Prostate gland (tissue), 2 donors: ENCODE measurements around the gene ZNF638. TPM values are rescaled to one million over a fixed set of nuclear protein-coding genes. Genes with fewer than 3 reads are reported as not detected.
"Not testable (repeated sequence)": the region's sequence is repeated elsewhere in the genome, so short reads cannot be mapped to it uniquely, and the experiment has no call there.

Experiments
- DNase-seq: peaks from one replicate; pipeline ENCODE4 v3.0.0-alpha.2; 2019; ENCODE audit warnings: low spot score
- H3K27ac ChIP-seq, 2 donors: fragments of 200-600 bp; sonication (generic); 2 replicates each; pipeline ENCODE4 v1.5.1; 2017 to 2019
- H3K27me3 ChIP-seq: fragments of 200-600 bp; sonication (generic); replicated peaks from 2 replicates; pipeline ENCODE4 v1.5.1; 2019; ENCODE audit not compliant: insufficient read depth
- H3K36me3 ChIP-seq, 2 donors: fragments of 200-600 bp; sonication (generic); 1 replicate in 1 of 2; 2 replicates in 1 of 2; pipeline versions ENCODE4 v1.5.1 to v1.8.1; 2017 to 2019
- H3K4me1 ChIP-seq: fragments of 200-600 bp; sonication (generic); replicated peaks from 2 replicates; pipeline ENCODE4 v1.5.1; 2019
- H3K4me3 ChIP-seq, 2 donors: fragments of 200-600 bp; sonication (generic); 2 replicates each; pipeline ENCODE4 v1.5.1; 2017 to 2019
- H3K9me3 ChIP-seq: fragments of 200-600 bp; sonication (generic); 2 replicates; pipeline ENCODE4 v1.5.1; 2017
- POLR2A ChIP-seq: fragments of 450-650 bp; IDR thresholded peaks from one replicate; pipeline ENCODE4 v1.6.1; 2016; ENCODE audit warnings: antibody characterized with exemption, mild to moderate bottlenecking
- POLR2AphosphoS5 ChIP-seq: sonication (generic); formaldehyde crosslinking; IDR thresholded peaks from one replicate; pipeline ENCODE4 v1.6.1; 2017; ENCODE audit warnings: antibody characterized with exemption
- WGBS: methylation state at CpG from one replicate; pipeline ENCODE4 v1.1.5; 2018; 5-methylcytosine and 5-hydroxymethylcytosine counted together
- intact Hi-C: fragments of 100-400 bp; cut with DNase I; formaldehyde crosslinking; loops from one replicate; pipeline ENCODE4 v1.14.2; 2022
- total RNA-seq, 2 donors: library from RNA; depleted of rRNA; stranded (reverse); fragments of >200 nt; gene quantifications; one replicate each; pipeline ENCODE4 v1.1.0, GENCODE V29; 2016
- TF ChIP-seq, protein P1 (sequence below), 4 experiments: fragments of 200-600 bp in 2 of 4; fragments of 450-650 bp in 2 of 4; sonication (generic) in 2 of 4; IDR thresholded peaks; 1 replicate in 3 of 4; 2 replicates in 1 of 4; pipeline ENCODE4 v1.5.1; 2016 to 2019; ENCODE audit warnings: antibody characterized with exemption in 4 of 4, mild to moderate bottlenecking in 2 of 4, moderate library complexity in 2 of 4

Gene ZNF638
- total RNA-seq, 2 donors from 2014 or later: 137 to 164 TPM

- intact Hi-C loops: no loop called here
- Histone ChIP-seq H3K9me3 (no peaks in the 10 kb centered on the region), H3K27ac (no peak overlapping the region), H3K4me3 (no peak overlapping the region), H3K4me1 (no peaks in the 10 kb centered on the region), H3K36me3 (no peaks in the 10 kb centered on the region), H3K27me3 (no peaks in the 10 kb centered on the region)
- DNase-seq: no peak
- 90% methylated on average over 3 of the region's 3 CpGs for WGBS
- TF ChIP-seq POLR2A (no peak), POLR2AphosphoS5 (no peak)
- TF ChIP-seq, protein P1, sequence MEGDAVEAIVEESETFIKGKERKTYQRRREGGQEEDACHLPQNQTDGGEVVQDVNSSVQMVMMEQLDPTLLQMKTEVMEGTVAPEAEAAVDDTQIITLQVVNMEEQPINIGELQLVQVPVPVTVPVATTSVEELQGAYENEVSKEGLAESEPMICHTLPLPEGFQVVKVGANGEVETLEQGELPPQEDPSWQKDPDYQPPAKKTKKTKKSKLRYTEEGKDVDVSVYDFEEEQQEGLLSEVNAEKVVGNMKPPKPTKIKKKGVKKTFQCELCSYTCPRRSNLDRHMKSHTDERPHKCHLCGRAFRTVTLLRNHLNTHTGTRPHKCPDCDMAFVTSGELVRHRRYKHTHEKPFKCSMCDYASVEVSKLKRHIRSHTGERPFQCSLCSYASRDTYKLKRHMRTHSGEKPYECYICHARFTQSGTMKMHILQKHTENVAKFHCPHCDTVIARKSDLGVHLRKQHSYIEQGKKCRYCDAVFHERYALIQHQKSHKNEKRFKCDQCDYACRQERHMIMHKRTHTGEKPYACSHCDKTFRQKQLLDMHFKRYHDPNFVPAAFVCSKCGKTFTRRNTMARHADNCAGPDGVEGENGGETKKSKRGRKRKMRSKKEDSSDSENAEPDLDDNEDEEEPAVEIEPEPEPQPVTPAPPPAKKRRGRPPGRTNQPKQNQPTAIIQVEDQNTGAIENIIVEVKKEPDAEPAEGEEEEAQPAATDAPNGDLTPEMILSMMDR (IDR thresholded peaks at IDR 0.05): no peak
Observed at GRCh38 chr2:71306762-71307161, 24.8 kb upstream of the ZNF638 start.

- H3K9me3 ChIP-seq: no peaks in the 10 kb centered on the region
- no peak overlapping the region for H3K4me3 ChIP-seq
- no peaks in the 10 kb centered on the region for H3K27me3 ChIP-seq
- no peaks in the 10 kb centered on the region for H3K36me3 ChIP-seq
- TF ChIP-seq POLR2A: no peak
- no peak for TF ChIP-seq POLR2AphosphoS5
- TF ChIP-seq, protein P1 (IDR thresholded peaks at IDR 0.05): no peak
- no peaks in the 10 kb centered on the region for H3K4me1 ChIP-seq
- intact Hi-C loops: no loop called here
- WGBS: 85% methylated on average over 9 of the region's 9 CpGs
- DNase-seq: no peak
- H3K27ac ChIP-seq: no peak overlapping the region
Observed at GRCh38 chr2:71313016-71313766, 18.4 kb upstream of the ZNF638 start.

- Histone ChIP-seq H3K4me3 (no peak overlapping the region), H3K36me3 (no peaks in the 10 kb centered on the region), H3K4me1 (no peaks in the 10 kb centered on the region), H3K27ac (no peak overlapping the region), H3K9me3 (no peaks in the 10 kb centered on the region), H3K27me3 (no peaks in the 10 kb centered on the region)
- DNase-seq: no peak
- WGBS: 92% methylated on average over 4 of the region's 4 CpGs
- TF ChIP-seq POLR2AphosphoS5 (no peak), POLR2A (no peak)
- TF ChIP-seq, protein P1 (IDR thresholded peaks at IDR 0.05): no peak
- intact Hi-C loops: no loop called here
Observed at GRCh38 chr2:71317060-71317459, 14.5 kb upstream of the ZNF638 start.

DNA sequence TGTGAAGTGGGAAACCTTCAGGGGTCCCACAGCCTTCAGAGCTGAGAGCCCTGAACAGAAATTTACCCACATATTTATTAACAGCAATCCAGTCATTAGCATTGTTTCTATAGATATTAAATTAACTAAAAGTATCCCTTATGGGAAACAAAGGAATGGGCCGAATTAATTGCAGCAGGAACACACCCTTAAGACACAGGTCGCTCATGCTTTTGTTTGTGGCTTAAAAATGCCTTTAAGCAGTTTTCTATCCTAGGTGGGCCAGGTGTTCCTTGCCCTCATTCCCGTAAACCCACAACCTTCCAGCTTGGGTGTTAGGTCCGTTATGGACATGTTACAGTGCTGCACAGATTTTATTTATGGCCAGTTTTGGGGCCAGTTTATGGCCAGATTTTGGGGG is 13.7 kb upstream of the ZNF638 start:
- not testable (repeated sequence) for DNase-seq, H3K4me1 ChIP-seq

DNA sequence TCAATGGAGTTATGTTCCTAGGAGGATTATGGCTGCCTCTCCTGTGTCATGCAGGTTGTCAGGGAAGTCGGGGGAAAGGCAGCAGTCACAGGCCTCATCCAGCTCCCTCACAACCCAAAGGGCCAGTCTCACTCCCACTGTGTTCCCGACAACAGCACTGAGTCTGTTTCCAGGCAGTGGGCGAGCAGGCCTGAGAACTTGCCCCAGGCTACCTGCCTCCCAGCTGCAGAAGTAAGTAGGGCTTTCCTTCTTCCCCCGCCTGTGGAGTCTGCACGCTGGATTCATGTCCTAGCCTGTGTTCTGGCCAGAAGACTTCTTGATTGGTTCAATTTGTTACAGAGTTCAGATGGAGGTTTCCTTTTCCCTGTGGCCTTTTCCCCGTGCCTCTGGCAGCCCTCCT is 8.2 kb upstream of the ZNF638 start:
- 73% methylated on average over 6 of the region's 6 CpGs for WGBS
- TF ChIP-seq, protein P1 (IDR thresholded peaks at IDR 0.05): no peak
- TF ChIP-seq POLR2AphosphoS5: no peak
- TF ChIP-seq POLR2A: no peak

More for the DNA sequence above, 13.7 kb upstream of the ZNF638 start:
- H3K9me3 ChIP-seq, H3K27ac ChIP-seq, H3K4me3 ChIP-seq, intact Hi-C loops, H3K36me3 ChIP-seq, H3K27me3 ChIP-seq: not testable (repeated sequence)
- 97% methylated on average over 4 of the region's 4 CpGs for whole genome bisulfite sequencing

More for the DNA sequence above, 8.2 kb upstream of the ZNF638 start:
- no peak overlapping the region for H3K4me3 ChIP-seq
- no peak overlapping the region for H3K27ac ChIP-seq
- intact Hi-C loops: no loop called here
- DNase-seq: no peak
- H3K9me3 ChIP-seq: no peaks in the 10 kb centered on the region
- no peaks in the 10 kb centered on the region for H3K4me1 ChIP-seq
- H3K27me3 ChIP-seq: no peaks in the 10 kb centered on the region
- no peaks in the 10 kb centered on the region for H3K36me3 ChIP-seq
